Tibial nerve (tissue), 4 donors: Measurements from ENCODE around the gene BRK1. TPM values are rescaled to one million over a fixed set of nuclear protein-coding genes. Genes with fewer than 3 reads are reported as not detected.
"Not testable (repeated sequence)": the region's sequence is repeated elsewhere in the genome, so short reads cannot be mapped to it uniquely, and the experiment has no call there.

Experiments used
- DNase-seq, 2 donors: peaks; one replicate each; pipeline ENCODE4 v3.0.0-alpha.2; 2019; ENCODE audit warnings: low spot score in 2 of 2
- H3K27ac ChIP-seq, 4 donors: fragments of 200-600 bp; sonication (generic) in 3 of 4; one replicate each; pipeline ENCODE4 v1.5.1; 2017 to 2019; ENCODE audit warnings: mild to moderate bottlenecking in 1 of 4
- H3K27me3 ChIP-seq, 2 donors: fragments of 200-600 bp; sonication (generic) in 1 of 2; one replicate each; pipeline versions ENCODE4 v1.5.1 to v1.6.0; 2017 to 2019
- H3K36me3 ChIP-seq, 3 donors: fragments of 200-600 bp; sonication (generic); one replicate each; pipeline ENCODE4 v1.5.1; 2018 to 2019
- H3K4me1 ChIP-seq, 4 donors: fragments of 200-600 bp; sonication (generic) in 3 of 4; one replicate each; pipeline ENCODE4 v1.5.1; 2017 to 2019
- H3K4me3 ChIP-seq, 4 donors: fragments of 200-600 bp; sonication (generic) in 3 of 4; one replicate each; pipeline ENCODE4 v1.5.1; 2017 to 2019; ENCODE audit warnings: mild to moderate bottlenecking in 1 of 4, moderate library complexity in 1 of 4
- H3K9me3 ChIP-seq, 4 donors: fragments of 200-600 bp; sonication (generic) in 3 of 4; one replicate each; pipeline ENCODE4 v1.5.1; 2017 to 2019
- CTCF ChIP-seq, 5 experiments: fragments of 200-600 bp in 3 of 5; fragments of 450-650 bp in 2 of 5; sonication (generic) in 3 of 5; IDR thresholded peaks; one replicate each; pipeline ENCODE4 v1.5.1; 2016 to 2019; ENCODE audit warnings: antibody characterized with exemption in 5 of 5, mild to moderate bottlenecking in 3 of 5, moderate library complexity in 2 of 5
- EP300 ChIP-seq, 2 donors: sonication (generic); formaldehyde crosslinking; IDR thresholded peaks; one replicate each; pipeline ENCODE4 v1.6.1; 2017; ENCODE audit warnings: antibody characterized with exemption in 2 of 2, mild to moderate bottlenecking in 1 of 2
- POLR2A ChIP-seq, 2 donors: fragments of 450-650 bp; IDR thresholded peaks; one replicate each; pipeline ENCODE4 v1.6.1; 2017; ENCODE audit warnings: antibody characterized with exemption in 2 of 2, mild to moderate bottlenecking in 2 of 2, moderate library complexity in 2 of 2
- WGBS, 2 donors: methylation state at CpG; one replicate each; pipeline ENCODE4 v1.1.5; 2018; 5-methylcytosine and 5-hydroxymethylcytosine counted together
- total RNA-seq, 4 donors: library from RNA; depleted of rRNA; stranded (reverse); fragments of >200 nt; gene quantifications; one replicate each; pipeline ENCODE4 v1.1.0, GENCODE V29; 2016

The BRK1 gene
- total RNA-seq, 4 donors from 2014 or later: 50.2 to 97.5 (median 77.5) TPM

GRCh38 chr3:10122724-10123123 lies 7.2 kb downstream of the BRK1 start:
- H3K9me3 ChIP-seq: no peaks in the 10 kb centered on the region
- no peak overlapping the region for H3K27ac ChIP-seq
- WGBS, 2 donors: 69 to 79% methylated on average over 4 of the region's 4 CpGs

GRCh38 chr3:10135872-10136271 lies 20.4 kb downstream of the BRK1 start:
- not testable (repeated sequence) for H3K9me3 ChIP-seq, H3K4me1 ChIP-seq, H3K36me3 ChIP-seq, H3K27ac ChIP-seq, DNase-seq, H3K4me3 ChIP-seq, H3K27me3 ChIP-seq
- 89 to 94% methylated on average over 9 of the region's 9 CpGs for WGBS, 2 donors

More at GRCh38 chr3:10122724-10123123, 7.2 kb downstream of the BRK1 start:
- H3K36me3 ChIP-seq: peaks cover 0 to 64% (median 20%) of the 10 kb centered on the region in 3 donors
- H3K4me3 ChIP-seq: no peak overlapping the region
- TF ChIP-seq EP300 (IDR thresholded peaks at IDR 0.05): no peak
- TF ChIP-seq CTCF (IDR thresholded peaks at IDR 0.05): no peak
- TF ChIP-seq POLR2A (IDR thresholded peaks at IDR 0.05): no peak
- DNase-seq: no peak
- no peaks in the 10 kb centered on the region for H3K27me3 ChIP-seq
- H3K4me1 ChIP-seq: peaks cover 0 to 16% (median 3%) of the 10 kb centered on the region in 4 donors

- no peak for DNase-seq
- H3K27ac ChIP-seq: no peak overlapping the region
- no peaks in the 10 kb centered on the region for H3K4me1 ChIP-seq
- WGBS, 2 donors: 92 to 93% methylated on average over 8 to 13 of the region's 25 CpGs
- H3K9me3 ChIP-seq: no peaks in the 10 kb centered on the region
- H3K36me3 ChIP-seq: no peaks in the 10 kb centered on the region
- no peak overlapping the region for H3K4me3 ChIP-seq
- H3K27me3 ChIP-seq: no peaks in the 10 kb centered on the region
- no peak for TF ChIP-seq EP300 (IDR thresholded peaks at IDR 0.05)
- no peak for TF ChIP-seq POLR2A (IDR thresholded peaks at IDR 0.05)
- TF ChIP-seq CTCF (IDR thresholded peaks at IDR 0.05): no peak
Measured at GRCh38 chr3:10136426-10137005, 21.0 kb downstream of the BRK1 start.

- no peaks in the 10 kb centered on the region for H3K36me3 ChIP-seq
- TF ChIP-seq EP300 (IDR thresholded peaks at IDR 0.05): no peak
- TF ChIP-seq POLR2A (IDR thresholded peaks at IDR 0.05): no peak
- TF ChIP-seq CTCF (IDR thresholded peaks at IDR 0.05): no peak
- 90 to 94% methylated on average over 4 of the region's 4 CpGs for WGBS, 2 donors
- no peak overlapping the region for H3K27ac ChIP-seq
- H3K9me3 ChIP-seq: no peaks in the 10 kb centered on the region
- no peak overlapping the region for H3K4me3 ChIP-seq
- H3K27me3 ChIP-seq: no peaks in the 10 kb centered on the region
- H3K4me1 ChIP-seq: no peaks in the 10 kb centered on the region
- DNase-seq: no peak
Measured at GRCh38 chr3:10137178-10137577, 21.7 kb downstream of the BRK1 start.

GRCh38 chr3:10140996-10141546 lies 25.6 kb downstream of the BRK1 start:
- Histone ChIP-seq H3K9me3 (no peaks in the 10 kb centered on the region), H3K4me3 (peak overlapping the region in 2 of 4 donors; percentile 74 to 89), H3K4me1 (peaks cover 0 to 30% (median 15%) of the 10 kb centered on the region in 4 donors), H3K27ac (peak overlapping the region; percentile 81 to 94 (median 90)), H3K27me3 (no peaks in the 10 kb centered on the region), H3K36me3 (peaks cover 0 to 12% (median 0%) of the 10 kb centered on the region in 3 donors)
- DNase-seq: no peak
- no peak for TF ChIP-seq CTCF (IDR thresholded peaks at IDR 0.05)
- TF ChIP-seq POLR2A (IDR thresholded peaks at IDR 0.05): no peak
- no peak for TF ChIP-seq EP300 (IDR thresholded peaks at IDR 0.05)
- 86% methylated on average over 23 of the region's 23 CpGs for WGBS, 2 donors
